Keratinocyte (primary cell): ENCODE data around the gene C1QTNF3. TPM values are rescaled to one million over a fixed set of nuclear protein-coding genes. Genes with fewer than 3 reads are reported as not detected.
"Not testable (repeated sequence)": the region's sequence is repeated elsewhere in the genome, so short reads cannot be mapped to it uniquely, and the experiment has no call there.

ENCODE experiments used
- DNase-seq: peaks from one replicate; pipeline ENCODE4 v3.0.0-alpha.2; 2011; ENCODE audit warnings: low read depth, missing footprints, low spot score
- FAIRE-seq: peaks from 2 replicates; lab custom pipeline; 2011; peaks lifted over from hg19 to GRCh38; lab: Jason Lieb, UNC
- H2AFZ ChIP-seq: 2 replicates; pipeline ENCODE4 v1.6.0; 2012; ENCODE audit warnings: low read length, control low read depth, inconsistent platforms; ENCODE audit not compliant: control insufficient read depth
- H3K27ac ChIP-seq: 2 replicates; pipeline ENCODE4 v1.5.1; 2011; ENCODE audit warnings: low read length; ENCODE audit not compliant: control insufficient read depth, insufficient read depth
- H3K27me3 ChIP-seq: 3 replicates; pipeline ENCODE4 v1.6.0; 2011; ENCODE audit warnings: low read length; ENCODE audit not compliant: control insufficient read depth, insufficient read depth; ENCODE audit errors: extremely low read depth
- H3K36me3 ChIP-seq, 2 experiments: 2 replicates in 1 of 2; 3 replicates in 1 of 2; pipeline ENCODE4 v1.5.1; 2011; ENCODE audit warnings: low read length in 2 of 2, mild to moderate bottlenecking in 1 of 2; ENCODE audit not compliant: control insufficient read depth in 2 of 2, insufficient read depth in 2 of 2; ENCODE audit errors: extremely low read depth in 1 of 2
- H3K4me1 ChIP-seq: 3 replicates; pipeline ENCODE4 v1.5.1; 2011; ENCODE audit warnings: low read length; ENCODE audit not compliant: control insufficient read depth, insufficient read depth; ENCODE audit errors: extremely low read depth
- H3K4me2 ChIP-seq: 3 replicates; pipeline ENCODE4 v1.6.0; 2011; ENCODE audit warnings: low read depth, low read length; ENCODE audit not compliant: control insufficient read depth, insufficient read depth; ENCODE audit errors: extremely low read depth
- H3K4me3 ChIP-seq, 3 experiments: fragments of 200-600 bp in 1 of 3; sonication (generic) in 1 of 3; 2 replicates in 2 of 3; 3 replicates in 1 of 3; pipeline ENCODE4 v1.5.1; 2011 to 2016; ENCODE audit warnings: low read length in 3 of 3, mild to moderate bottlenecking in 3 of 3, control low read depth in 2 of 3, inconsistent platforms in 1 of 3, low read depth in 1 of 3, mixed read lengths in 1 of 3, mixed run types in 1 of 3, moderate library complexity in 1 of 3; ENCODE audit not compliant: control insufficient read depth in 2 of 3, insufficient read depth in 2 of 3; ENCODE audit errors: extremely low read depth in 1 of 3
- H3K79me2 ChIP-seq: 2 replicates; pipeline ENCODE4 v1.6.0; 2012; ENCODE audit warnings: low read length; ENCODE audit not compliant: control insufficient read depth, insufficient read depth
- H3K9ac ChIP-seq: 3 replicates; pipeline ENCODE4 v1.6.0; 2011; ENCODE audit warnings: low read length; ENCODE audit not compliant: control insufficient read depth, insufficient read depth; ENCODE audit errors: extremely low read depth
- H3K9me1 ChIP-seq: 3 replicates; pipeline ENCODE4 v1.6.0; 2011; ENCODE audit warnings: low read length; ENCODE audit not compliant: control insufficient read depth, insufficient read depth; ENCODE audit errors: extremely low read depth
- H3K9me3 ChIP-seq: 2 replicates; pipeline ENCODE4 v1.5.1; 2012; ENCODE audit warnings: low read depth, low read length; ENCODE audit not compliant: control insufficient read depth
- H4K20me1 ChIP-seq: 3 replicates; pipeline ENCODE4 v1.6.0; 2011; ENCODE audit warnings: low read length; ENCODE audit not compliant: control insufficient read depth, insufficient read depth; ENCODE audit errors: extremely low read depth
- EZH2 ChIP-seq: IDR thresholded peaks from one replicate; pipeline ENCODE4 v1.6.1; 2012; ENCODE audit warnings: inconsistent platforms, mild to moderate bottlenecking, low read length, moderate library complexity
- dilution Hi-C: fragments of 300-500 bp; cut with MboI; formaldehyde crosslinking; loops from one replicate; pipeline ENCODE4 v1.7.0; 2020; ENCODE audit warnings: low sequenced_read_pairs; ENCODE audit not compliant: extremely low pct_ligation_motif_present
- polyA plus RNA-seq, 5 experiments: library from polyadenylated mRNA; depleted of rRNA in 3 of 5; stranded (reverse) in 3 of 5; stranded (forward) in 1 of 5; unstranded in 1 of 5; fragments of >200 nt; gene quantifications; 1 replicate in 1 of 5; 2 replicates in 3 of 5; 3 replicates in 1 of 5; pipeline versions ENCODE4 v1.2.1 to v1.2.3, GENCODE V29; 2011 to 2012; ENCODE audit warnings: missing spikeins in 2 of 5, low read depth in 1 of 5, low replicate concordance in 1 of 5
- TF ChIP-seq, protein P1 (sequence below), 3 experiments: IDR thresholded peaks in 1 of 3; conservative IDR thresholded peaks in 1 of 3; optimal IDR thresholded peaks in 1 of 3; 2 replicates in 2 of 3; 3 replicates in 1 of 3; pipeline versions ENCODE3 to v1.5.1; 2011; ENCODE audit warnings: low read length in 3 of 3, mild to moderate bottlenecking in 3 of 3, moderate library complexity in 2 of 3, control low read depth in 1 of 3, inconsistent platforms in 1 of 3; ENCODE audit not compliant: insufficient read depth in 2 of 3; ENCODE audit errors: extremely low read depth in 1 of 3

The C1QTNF3 gene
- polyA plus RNA-seq, 1 donor (not counting 4 experiments of a cell fraction or from before 2014, with no cell fraction given): 1.0 TPM

DNA sequence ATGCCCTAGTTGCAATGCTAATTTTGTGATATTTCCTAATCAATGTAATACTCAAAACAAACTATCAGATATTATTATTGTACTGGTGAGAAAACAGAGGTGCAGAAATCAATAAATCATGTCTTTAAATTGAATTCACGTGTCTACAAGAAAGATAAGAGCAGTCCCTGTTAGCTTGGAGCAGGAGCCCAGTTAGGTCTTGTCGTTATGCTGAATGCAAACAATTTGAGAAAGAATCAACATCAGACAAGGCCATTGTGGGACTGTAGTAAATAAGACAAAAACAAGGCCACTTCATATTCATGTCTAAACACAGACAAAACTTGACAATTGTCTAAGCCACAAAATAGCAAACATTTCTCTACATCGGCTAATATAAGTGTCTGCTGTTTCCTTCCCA is 31.1 kb upstream of the C1QTNF3 start:
- H3K36me3 ChIP-seq, H3K4me3 ChIP-seq, dilution Hi-C loops, H3K79me2 ChIP-seq, H3K9me1 ChIP-seq, H3K9ac ChIP-seq, H3K27me3 ChIP-seq, H3K4me1 ChIP-seq, DNase-seq, H3K27ac ChIP-seq, H2AFZ ChIP-seq, H3K4me2 ChIP-seq, H3K9me3 ChIP-seq, H4K20me1 ChIP-seq, FAIRE-seq: not testable (repeated sequence)

DNA sequence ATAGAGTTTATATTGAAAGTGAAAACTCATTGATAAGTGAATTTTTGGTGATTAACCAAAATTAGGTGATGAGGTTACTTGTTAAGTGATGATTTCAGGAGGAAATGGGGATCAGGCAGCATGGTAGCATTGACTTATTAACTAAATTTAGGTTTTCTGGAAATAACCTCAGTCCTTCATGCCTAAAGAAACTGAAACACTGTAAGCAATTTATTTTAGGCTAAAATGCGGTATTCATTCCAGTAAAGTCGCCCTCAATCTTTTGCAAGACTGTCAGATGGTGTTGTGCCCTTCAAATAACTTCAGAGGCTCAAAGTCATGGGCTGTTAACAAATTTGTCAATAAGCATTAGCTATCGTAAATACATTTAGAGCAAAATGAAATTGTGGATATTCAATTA is 27.6 kb upstream of the C1QTNF3 start:
- H3K27ac ChIP-seq, H3K4me1 ChIP-seq, H3K4me3 ChIP-seq, dilution Hi-C loops, H3K4me2 ChIP-seq, DNase-seq, H3K9ac ChIP-seq, H3K79me2 ChIP-seq, H3K36me3 ChIP-seq, FAIRE-seq, H3K9me1 ChIP-seq, H3K9me3 ChIP-seq, H2AFZ ChIP-seq, H4K20me1 ChIP-seq, H3K27me3 ChIP-seq: not testable (repeated sequence)

GRCh38 chr5:34064656-34065055 is 21.6 kb upstream of the C1QTNF3 start:
- no peaks in the 10 kb centered on the region for H3K9me1 ChIP-seq
- no peak overlapping the region for H2AFZ ChIP-seq
- H4K20me1 ChIP-seq: no peaks in the 10 kb centered on the region
- dilution Hi-C loops: no loop called here
- TF ChIP-seq, protein P1, sequence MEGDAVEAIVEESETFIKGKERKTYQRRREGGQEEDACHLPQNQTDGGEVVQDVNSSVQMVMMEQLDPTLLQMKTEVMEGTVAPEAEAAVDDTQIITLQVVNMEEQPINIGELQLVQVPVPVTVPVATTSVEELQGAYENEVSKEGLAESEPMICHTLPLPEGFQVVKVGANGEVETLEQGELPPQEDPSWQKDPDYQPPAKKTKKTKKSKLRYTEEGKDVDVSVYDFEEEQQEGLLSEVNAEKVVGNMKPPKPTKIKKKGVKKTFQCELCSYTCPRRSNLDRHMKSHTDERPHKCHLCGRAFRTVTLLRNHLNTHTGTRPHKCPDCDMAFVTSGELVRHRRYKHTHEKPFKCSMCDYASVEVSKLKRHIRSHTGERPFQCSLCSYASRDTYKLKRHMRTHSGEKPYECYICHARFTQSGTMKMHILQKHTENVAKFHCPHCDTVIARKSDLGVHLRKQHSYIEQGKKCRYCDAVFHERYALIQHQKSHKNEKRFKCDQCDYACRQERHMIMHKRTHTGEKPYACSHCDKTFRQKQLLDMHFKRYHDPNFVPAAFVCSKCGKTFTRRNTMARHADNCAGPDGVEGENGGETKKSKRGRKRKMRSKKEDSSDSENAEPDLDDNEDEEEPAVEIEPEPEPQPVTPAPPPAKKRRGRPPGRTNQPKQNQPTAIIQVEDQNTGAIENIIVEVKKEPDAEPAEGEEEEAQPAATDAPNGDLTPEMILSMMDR (optimal IDR thresholded peaks at IDR 0.05 in 1 of 3, IDR thresholded peaks at IDR 0.05 in 1 of 3, conservative IDR thresholded peaks at IDR 0.05 in 1 of 3; ENCODE audit: extremely low read depth in 1 of 3, insufficient read depth in 2 of 3, low read length in 3 of 3): no peak
- no peak for TF ChIP-seq EZH2
- H3K4me1 ChIP-seq: no peaks in the 10 kb centered on the region
- no peaks in the 10 kb centered on the region for H3K79me2 ChIP-seq
- H3K36me3 ChIP-seq: no peaks in the 10 kb centered on the region
- no peak overlapping the region for H3K9ac ChIP-seq
- no peak overlapping the region for H3K4me2 ChIP-seq
- DNase-seq (no peak), FAIRE-seq (no peak)
- no peaks in the 10 kb centered on the region for H3K9me3 ChIP-seq
- no peak overlapping the region for H3K27ac ChIP-seq
- H3K27me3 ChIP-seq: no peaks in the 10 kb centered on the region
- H3K4me3 ChIP-seq: no peak overlapping the region
